ENCODE data around the gene SRGAP1.

DNA sequence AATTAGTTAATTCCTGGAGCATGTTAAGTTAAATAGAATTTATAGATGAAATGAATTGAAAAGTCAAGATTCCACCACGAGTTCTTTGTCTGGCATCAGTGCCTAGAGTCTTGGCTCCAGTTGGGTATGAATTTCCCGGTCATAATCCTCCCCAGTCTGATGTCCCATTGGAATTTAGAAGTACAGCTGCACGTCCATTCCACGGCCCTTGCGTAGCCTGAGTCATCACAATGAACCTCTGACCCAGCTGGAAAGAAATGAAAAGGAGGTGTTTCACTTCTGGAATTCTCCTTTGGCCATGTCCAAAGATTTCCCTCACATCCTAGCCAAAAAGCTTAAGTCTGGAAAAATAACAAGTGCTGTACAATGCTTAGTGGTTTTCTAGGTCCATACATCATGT lies 254.9 kb downstream of the SRGAP1 start:
- TF ChIP-seq, protein P1, sequence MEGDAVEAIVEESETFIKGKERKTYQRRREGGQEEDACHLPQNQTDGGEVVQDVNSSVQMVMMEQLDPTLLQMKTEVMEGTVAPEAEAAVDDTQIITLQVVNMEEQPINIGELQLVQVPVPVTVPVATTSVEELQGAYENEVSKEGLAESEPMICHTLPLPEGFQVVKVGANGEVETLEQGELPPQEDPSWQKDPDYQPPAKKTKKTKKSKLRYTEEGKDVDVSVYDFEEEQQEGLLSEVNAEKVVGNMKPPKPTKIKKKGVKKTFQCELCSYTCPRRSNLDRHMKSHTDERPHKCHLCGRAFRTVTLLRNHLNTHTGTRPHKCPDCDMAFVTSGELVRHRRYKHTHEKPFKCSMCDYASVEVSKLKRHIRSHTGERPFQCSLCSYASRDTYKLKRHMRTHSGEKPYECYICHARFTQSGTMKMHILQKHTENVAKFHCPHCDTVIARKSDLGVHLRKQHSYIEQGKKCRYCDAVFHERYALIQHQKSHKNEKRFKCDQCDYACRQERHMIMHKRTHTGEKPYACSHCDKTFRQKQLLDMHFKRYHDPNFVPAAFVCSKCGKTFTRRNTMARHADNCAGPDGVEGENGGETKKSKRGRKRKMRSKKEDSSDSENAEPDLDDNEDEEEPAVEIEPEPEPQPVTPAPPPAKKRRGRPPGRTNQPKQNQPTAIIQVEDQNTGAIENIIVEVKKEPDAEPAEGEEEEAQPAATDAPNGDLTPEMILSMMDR (IDR thresholded peaks at IDR 0.05; ENCODE audit: low read length), result no peak
- TF ChIP-seq EZH2 (IDR thresholded peaks at IDR 0.05; ENCODE audit: borderline replicate concordance, low read length), result no peak

All from OCI-LY1 (cell line).